ENCODE results near the gene ALDH1L2. TPM values are rescaled to one million over a fixed set of nuclear protein-coding genes. Genes with fewer than 3 reads are reported as not detected.

Gene ALDH1L2
- total and polyA plus RNA-seq, 4 donors: 0.03 to 0.25 (median 0.15) TPM

GRCh38 chr12:104991565-104992128 is 92.6 kb downstream of the ALDH1L2 start:
- H3K4me1 ChIP-seq (ENCODE audit: control insufficient read depth in 4 of 4, insufficient read depth in 4 of 4, low read length in 3 of 4): peaks cover 0 to 16% (median 13%) of the 10 kb centered on the region in 4 donors
- no peaks in the 10 kb centered on the region for H3K9me3 ChIP-seq (ENCODE audit: control insufficient read depth in 4 of 4, low read length in 3 of 4)
- 89% methylated on average over 3 of the region's 3 CpGs for WGBS
- H3K36me3 ChIP-seq (ENCODE audit: control insufficient read depth in 4 of 4, insufficient read depth in 3 of 4, low read depth in 1 of 4, low read length in 3 of 4): peaks cover 1 to 33% (median 27%) of the 10 kb centered on the region in 4 donors
- no peak overlapping the region for H3K27ac ChIP-seq (ENCODE audit: low read depth in 1 of 2, low read length in 2 of 2)
- no peaks in the 10 kb centered on the region for H3K27me3 ChIP-seq (ENCODE audit: control insufficient read depth in 4 of 4, insufficient read depth in 4 of 4, low read length in 3 of 4)
- no peak overlapping the region for H3K9ac ChIP-seq (ENCODE audit: low read depth in 1 of 2, low read length in 2 of 2)
- no peak for DNase-seq (ENCODE audit: low spot score)
- no peak for TF ChIP-seq SP1 (IDR thresholded peaks at IDR 0.05)
- TF ChIP-seq NR2F2 (IDR thresholded peaks at IDR 0.05): no peak
- no peak for TF ChIP-seq YY1 (IDR thresholded peaks at IDR 0.05)
- TF ChIP-seq HNF4A (conservative IDR thresholded peaks at IDR 0.05): no peak
- no peak for TF ChIP-seq REST (IDR thresholded peaks at IDR 0.05)
- no peak for TF ChIP-seq RXRA (IDR thresholded peaks at IDR 0.05)
- TF ChIP-seq EGR1 (IDR thresholded peaks at IDR 0.05; ENCODE audit: low read depth in 2 of 2): no peak
- H3K4me3 ChIP-seq (ENCODE audit: low read depth in 1 of 3, low read length in 3 of 3): no peak overlapping the region

- no peak overlapping the region for H3K4me3 ChIP-seq (ENCODE audit: low read depth in 1 of 3, low read length in 3 of 3)
- no peaks in the 10 kb centered on the region for H3K27me3 ChIP-seq (ENCODE audit: control insufficient read depth in 4 of 4, insufficient read depth in 4 of 4, low read length in 3 of 4)
- TF ChIP-seq ZBTB33 (IDR thresholded peaks at IDR 0.05) (no peak), SP1 (IDR thresholded peaks at IDR 0.05) (no peak)
- no peaks in the 10 kb centered on the region for H3K9me3 ChIP-seq (ENCODE audit: control insufficient read depth in 4 of 4, low read length in 3 of 4)
- H3K9ac ChIP-seq (ENCODE audit: low read depth in 1 of 2, low read length in 2 of 2): no peak overlapping the region
- H3K4me1 ChIP-seq (ENCODE audit: control insufficient read depth in 4 of 4, insufficient read depth in 4 of 4, low read length in 3 of 4): peaks cover 0 to 17% (median 13%) of the 10 kb centered on the region in 4 donors
- H3K27ac ChIP-seq (ENCODE audit: low read depth in 1 of 2, low read length in 2 of 2): no peak overlapping the region
- 95% methylated on average over 4 of the region's 4 CpGs for WGBS
- DNase-seq (ENCODE audit: low spot score): no peak
- H3K36me3 ChIP-seq (ENCODE audit: control insufficient read depth in 4 of 4, insufficient read depth in 3 of 4, low read depth in 1 of 4, low read length in 3 of 4): peaks cover 1 to 28% (median 24%) of the 10 kb centered on the region in 4 donors
Observed at GRCh38 chr12:104990950-104991349, 93.3 kb downstream of the ALDH1L2 start.

GRCh38 chr12:104986022-104986941 is 98.0 kb downstream of the ALDH1L2 start, which contains the start of gene NOPCHAP1:
NOPCHAP1 (plus strand) TSS chr12:104986316; CDS start chr12:104986353, 37 bp downstream.
- WGBS: under 1% methylated on average over 59 of the region's 59 CpGs
- Histone ChIP-seq H3K27me3 (ENCODE audit: control insufficient read depth in 4 of 4, insufficient read depth in 4 of 4, low read length in 3 of 4) (no peaks in the 10 kb centered on the region), H3K36me3 (ENCODE audit: control insufficient read depth in 4 of 4, insufficient read depth in 3 of 4, low read depth in 1 of 4, low read length in 3 of 4) (peaks cover 0 to 10% (median 4%) of the 10 kb centered on the region in 4 donors), H3K9ac (ENCODE audit: low read depth in 1 of 2, low read length in 2 of 2) (peak within 1 kb of the TSS; percentile 58 to 75), H3K27ac (ENCODE audit: low read depth in 1 of 2, low read length in 2 of 2) (peak within 1 kb of the TSS; percentile 38 to 39), H3K4me3 (ENCODE audit: low read depth in 1 of 3, low read length in 3 of 3) (peak within 1 kb of the TSS; percentile 76 to 96 (median 82)), H3K9me3 (ENCODE audit: control insufficient read depth in 4 of 4, low read length in 3 of 4) (no peaks in the 10 kb centered on the region), H3K4me1 (ENCODE audit: control insufficient read depth in 4 of 4, insufficient read depth in 4 of 4, low read length in 3 of 4) (peaks cover 3 to 22% (median 13%) of the 10 kb centered on the region in 4 donors)
- peak; percentile 88 for DNase-seq (ENCODE audit: low spot score)
- no peak for TF ChIP-seq REST (IDR thresholded peaks at IDR 0.05)
- TF ChIP-seq YY1 (IDR thresholded peaks at IDR 0.05): peak; percentile 75
- peak; percentile 47 for TF ChIP-seq SP1 (IDR thresholded peaks at IDR 0.05)
- TF ChIP-seq JUND (IDR thresholded peaks at IDR 0.05): no peak
- TF ChIP-seq RXRA (IDR thresholded peaks at IDR 0.05): peak in 1 of 2 donors; percentile 21
- TF ChIP-seq FOXA1 (IDR thresholded peaks at IDR 0.05): no peak
- no peak for TF ChIP-seq TAF1 (conservative IDR thresholded peaks at IDR 0.05)
- TF ChIP-seq EGR1 (IDR thresholded peaks at IDR 0.05; ENCODE audit: low read depth in 2 of 2): no peak
- TF ChIP-seq HNF4G (IDR thresholded peaks at IDR 0.05): no peak
- peak; percentile 62 for TF ChIP-seq MAX (IDR thresholded peaks at IDR 0.05)
- TF ChIP-seq ATF3 (IDR thresholded peaks at IDR 0.05): no peak
- TF ChIP-seq HNF4A (conservative IDR thresholded peaks at IDR 0.05): peak in 1 of 2 donors; percentile 29
